IPS-18c (cell line): ENCODE data around the gene SPPL2A.

Experiments used
- H3K4me3 ChIP-seq: 2 replicates; pipeline ENCODE4 v1.7.0; 2013; ENCODE audit warnings: low read depth, mild to moderate bottlenecking, low read length, moderate library complexity; ENCODE audit not compliant: insufficient read depth
- H3K9me3 ChIP-seq: one replicate; pipeline ENCODE4 v1.6.1; 2013; ENCODE audit warnings: mild to moderate bottlenecking, low read length, moderate library complexity; ENCODE audit not compliant: control insufficient read depth, insufficient read depth

Gene SPPL2A

DNA sequence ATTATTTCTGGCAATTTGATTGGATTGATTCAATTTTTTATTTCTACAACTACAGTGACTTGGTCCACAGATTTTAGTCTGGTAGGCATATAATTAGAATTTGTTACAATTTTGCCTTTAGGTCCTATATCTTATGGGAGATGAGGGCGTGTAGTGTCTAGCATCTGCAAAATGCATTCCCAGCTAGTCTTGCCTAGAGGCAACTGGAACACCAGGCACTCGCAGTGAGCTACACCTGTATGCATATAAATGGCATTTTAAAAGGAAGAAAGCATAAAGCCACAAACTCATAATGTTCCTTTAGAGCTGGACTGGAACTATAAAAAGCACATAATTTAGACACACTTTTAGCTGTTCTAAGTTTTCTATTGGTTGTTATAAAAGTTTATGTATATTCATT is 17.9 kb upstream of the SPPL2A start:
- Histone ChIP-seq H3K4me3 (no peak overlapping the region), H3K9me3 (no peaks in the 10 kb centered on the region)

GRCh38 chr15:50778086-50778485 is 12.6 kb upstream of the SPPL2A start:
- no peak overlapping the region for H3K4me3 ChIP-seq
- H3K9me3 ChIP-seq, result no peaks in the 10 kb centered on the region

GRCh38 chr15:50777042-50777441 is 11.5 kb upstream of the SPPL2A start:
- Histone ChIP-seq H3K4me3 (no peak overlapping the region), H3K9me3 (no peaks in the 10 kb centered on the region)

GRCh38 chr15:50774450-50774849 is 8.9 kb upstream of the SPPL2A start:
- Histone ChIP-seq H3K9me3 (no peaks in the 10 kb centered on the region), H3K4me3 (no peak overlapping the region)

DNA sequence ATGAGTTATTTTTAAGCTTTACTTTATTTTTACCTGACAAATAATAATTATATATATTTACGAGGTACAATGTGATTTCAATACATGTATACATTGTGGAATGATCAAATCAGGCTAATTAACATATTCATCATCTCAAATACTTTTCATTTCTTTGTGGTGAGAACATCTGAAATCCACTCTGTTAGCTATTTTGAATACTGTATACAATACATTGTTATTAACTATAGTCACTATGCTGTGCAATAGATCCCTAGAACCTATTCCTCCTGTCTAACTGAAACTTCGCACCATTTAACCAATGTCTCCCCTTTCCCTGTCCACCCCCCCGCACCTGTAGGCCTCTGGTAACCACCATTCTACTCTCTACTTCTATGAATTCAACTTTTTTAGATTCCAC is 7.9 kb upstream of the SPPL2A start:
- H3K4me3 ChIP-seq, result no peak overlapping the region
- H3K9me3 ChIP-seq, result no peaks in the 10 kb centered on the region

GRCh38 chr15:50767332-50767861 is 1.9 kb upstream of the SPPL2A start:
- Histone ChIP-seq H3K9me3 (peaks cover 3% of the 10 kb centered on the region), H3K4me3 (no peak overlapping the region)

DNA sequence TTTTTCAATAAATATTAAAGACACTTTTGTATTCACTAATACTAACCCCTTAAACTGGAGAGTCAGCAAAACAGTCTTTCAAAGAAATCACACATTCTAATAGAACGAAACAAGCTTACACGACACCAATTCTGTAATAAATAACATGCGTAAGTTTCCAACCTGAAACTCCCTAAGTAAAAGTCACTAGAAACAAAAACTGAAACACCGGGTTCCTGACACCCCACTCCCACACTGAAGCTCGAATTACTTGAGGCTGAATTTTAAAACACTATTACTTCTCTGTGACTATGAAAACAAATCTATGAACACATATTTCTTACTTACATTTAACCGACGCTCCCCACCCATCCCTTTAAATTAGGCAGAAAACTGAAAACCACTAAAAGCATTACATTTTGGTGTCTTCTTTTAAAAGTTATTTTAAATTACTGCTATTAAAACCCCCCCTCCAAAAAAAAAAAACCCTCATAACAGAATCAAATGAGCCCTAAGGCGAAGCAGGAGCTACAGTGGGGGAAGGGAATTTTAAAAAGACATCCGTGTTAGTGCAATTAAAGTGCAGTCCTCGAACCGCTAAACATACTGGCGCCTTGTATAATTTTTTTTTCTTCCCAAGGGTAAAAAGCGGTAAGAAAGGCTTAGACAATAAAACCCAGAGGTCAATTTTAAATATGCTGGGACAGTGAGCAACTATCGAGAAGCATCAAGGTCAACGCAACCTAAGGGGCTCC is 878 bp downstream of the SPPL2A start:
- Histone ChIP-seq H3K9me3 (peaks cover 3% of the 10 kb centered on the region), H3K4me3 (peak overlapping the region; percentile 66)

GRCh38 chr15:50758712-50759205 is 6.7 kb downstream of the SPPL2A start:
- no peaks in the 10 kb centered on the region for H3K9me3 ChIP-seq
- no peak overlapping the region for H3K4me3 ChIP-seq

DNA sequence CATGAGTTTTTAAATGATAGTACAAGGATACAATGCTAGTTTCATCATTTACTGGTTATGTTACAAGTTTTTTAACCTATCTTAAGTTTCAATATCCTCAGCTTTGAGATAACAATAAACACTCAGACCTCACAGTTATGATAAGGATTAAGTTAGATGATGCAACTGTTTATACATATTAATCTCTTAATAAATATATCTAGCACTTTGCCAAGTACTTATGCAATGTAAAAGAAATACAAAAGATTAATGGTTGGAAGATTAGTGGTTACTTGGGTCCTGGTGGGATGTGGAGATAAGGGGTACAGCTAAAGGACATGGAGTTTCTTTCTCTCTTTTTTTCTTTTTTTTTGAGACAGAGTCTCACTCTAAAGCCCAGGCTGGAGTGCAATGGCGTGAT is 12.0 kb downstream of the SPPL2A start:
- Histone ChIP-seq H3K4me3 (no peak overlapping the region), H3K9me3 (no peaks in the 10 kb centered on the region)

DNA sequence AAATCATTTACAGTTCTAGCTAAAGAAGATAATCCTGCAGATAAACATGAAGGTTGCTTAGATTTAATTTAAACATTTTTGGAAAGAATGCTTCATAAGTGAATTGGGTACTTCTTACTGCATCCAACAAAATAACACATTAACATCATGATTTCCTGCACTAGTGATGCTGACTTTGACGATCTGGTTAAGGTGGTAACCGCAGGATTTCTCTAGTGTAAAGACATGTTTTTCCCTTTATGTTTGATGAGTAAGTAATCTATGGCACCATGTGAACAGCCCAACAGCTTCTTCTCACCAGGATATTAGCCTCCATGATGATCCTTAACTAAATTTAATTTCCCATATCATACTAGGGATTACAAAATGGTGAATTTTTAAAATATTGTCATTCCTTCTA is 14.1 kb downstream of the SPPL2A start:
- Histone ChIP-seq H3K4me3 (no peak overlapping the region), H3K9me3 (no peaks in the 10 kb centered on the region)

DNA sequence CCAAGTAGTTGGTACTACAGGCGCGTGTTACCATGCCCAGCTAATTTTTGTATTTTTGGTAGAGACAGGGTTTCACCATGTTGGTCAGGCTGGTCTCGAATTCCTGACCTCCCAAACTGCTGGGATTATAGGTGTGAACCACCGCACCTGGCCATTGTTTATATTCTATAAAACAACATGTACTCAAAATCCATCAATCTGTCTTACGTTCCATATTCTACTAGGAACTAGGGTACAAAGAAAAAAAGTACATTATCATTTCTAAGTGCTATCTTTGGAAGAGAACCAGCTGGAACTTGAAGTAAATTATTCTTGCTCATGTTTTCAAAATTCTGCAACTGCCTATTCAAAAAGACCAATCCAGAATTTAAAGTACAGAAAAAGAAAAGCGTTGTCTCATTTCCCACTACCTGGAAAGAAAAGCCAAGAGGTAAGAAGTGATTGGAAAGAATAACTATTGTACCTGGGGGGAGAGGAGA is 15.2 kb downstream of the SPPL2A start:
- no peaks in the 10 kb centered on the region for H3K9me3 ChIP-seq

GRCh38 chr15:50747523-50747922 is 18.0 kb downstream of the SPPL2A start:
- no peak overlapping the region for H3K4me3 ChIP-seq
- H3K9me3 ChIP-seq, result no peaks in the 10 kb centered on the region

More for the DNA sequence above, 15.2 kb downstream of the SPPL2A start:
- no peak overlapping the region for H3K4me3 ChIP-seq

DNA sequence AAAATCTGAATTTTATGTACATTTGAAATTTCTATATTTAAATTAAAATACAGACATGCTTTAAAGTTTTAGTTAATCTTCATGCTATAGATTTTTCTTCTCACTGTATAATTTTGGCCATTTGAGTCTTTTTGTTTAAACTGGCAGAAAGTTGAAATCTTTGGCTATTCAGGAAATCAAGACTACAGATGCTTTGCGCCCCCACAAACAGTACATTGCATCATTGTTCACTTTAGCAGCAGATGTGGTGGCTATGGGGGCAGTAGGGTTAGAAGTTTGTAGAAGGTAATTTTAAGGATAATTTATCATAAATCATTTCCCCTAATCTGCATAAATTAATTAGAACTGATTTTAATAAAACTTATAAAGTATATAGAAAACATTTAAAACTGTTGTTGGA is 20.9 kb downstream of the SPPL2A start:
- no peak overlapping the region for H3K4me3 ChIP-seq

DNA sequence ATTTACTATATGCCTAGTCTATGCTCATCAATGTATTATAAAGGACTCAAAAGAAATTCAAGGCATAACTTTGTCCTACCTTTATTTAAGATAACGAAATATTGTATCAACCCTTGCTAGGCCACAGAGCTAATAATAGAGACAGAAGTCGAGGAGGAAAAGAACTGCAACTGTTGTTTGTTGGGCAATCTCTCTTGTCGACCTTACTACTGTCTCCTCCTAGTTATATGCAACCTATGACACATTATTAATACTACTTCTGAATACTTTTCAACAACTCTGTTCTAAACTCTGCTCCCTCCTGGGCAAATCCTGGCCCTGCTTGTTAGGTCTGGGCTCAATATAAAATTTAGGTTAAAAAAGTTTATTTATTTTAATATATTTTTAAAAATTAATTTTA is 24.6 kb downstream of the SPPL2A start:
- Histone ChIP-seq H3K4me3 (no peak overlapping the region), H3K9me3 (no peaks in the 10 kb centered on the region)

More for the DNA sequence above, 20.9 kb downstream of the SPPL2A start:
- H3K9me3 ChIP-seq, result no peaks in the 10 kb centered on the region

GRCh38 chr15:50736823-50737222 is 28.7 kb downstream of the SPPL2A start:
- no peak overlapping the region for H3K4me3 ChIP-seq
- H3K9me3 ChIP-seq, result no peaks in the 10 kb centered on the region

GRCh38 chr15:50735156-50735555 is 30.4 kb downstream of the SPPL2A start:
- Histone ChIP-seq H3K4me3 (no peak overlapping the region), H3K9me3 (no peaks in the 10 kb centered on the region)

- no peak overlapping the region for H3K4me3 ChIP-seq
- no peaks in the 10 kb centered on the region for H3K9me3 ChIP-seq
Observed at GRCh38 chr15:50726315-50726714, 39.2 kb downstream of the SPPL2A start.

GRCh38 chr15:50718700-50719125 is 46.8 kb downstream of the SPPL2A start:
- Histone ChIP-seq H3K4me3 (no peak overlapping the region), H3K9me3 (no peaks in the 10 kb centered on the region)
